ENCODE results near the gene ABL2.
A peak's percentile ranks its signal among the peaks of the same experiment; 100 is the strongest.

ABL2 gene

DNA sequence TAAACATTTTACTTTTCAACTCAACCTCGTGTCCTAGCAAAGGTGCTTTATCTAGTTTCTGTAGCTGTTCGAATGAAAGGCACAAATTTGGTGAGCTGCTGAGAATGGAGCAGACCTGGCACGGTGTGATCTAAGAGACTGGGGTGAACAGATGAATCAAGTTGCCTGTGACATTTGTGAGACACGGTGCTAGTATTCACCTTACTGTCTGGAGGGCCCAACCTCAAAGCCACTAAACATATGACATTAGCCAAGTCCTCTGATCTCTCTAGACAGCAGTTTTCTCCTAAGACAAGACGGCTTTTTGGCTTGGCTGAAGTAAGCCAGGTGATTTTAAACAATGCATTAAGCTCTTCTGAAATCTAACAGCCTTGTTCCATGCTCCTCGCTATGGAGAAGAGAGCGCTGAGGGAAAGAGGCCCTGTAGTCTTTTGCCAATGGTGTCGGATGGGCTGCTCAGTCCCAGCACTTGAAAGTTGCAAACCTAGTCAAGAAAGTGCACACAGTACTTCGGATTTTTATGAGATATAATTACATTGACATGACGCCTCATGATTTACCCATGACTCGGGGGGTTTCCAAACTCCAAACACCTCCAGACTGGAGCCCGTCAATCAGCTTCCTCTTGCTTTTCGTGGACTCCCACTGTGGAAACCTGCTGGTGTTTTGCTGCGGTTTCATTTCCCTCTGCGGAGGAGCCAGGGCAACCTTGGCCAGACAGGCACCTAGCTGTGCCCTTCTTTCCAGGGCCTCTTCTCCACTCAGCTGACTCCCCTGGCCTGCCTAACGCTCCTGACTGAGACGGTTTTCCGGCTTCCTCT, 148.4 kb downstream of the ABL2 start:
- no peak for DNase-seq (ENCODE audit: low read depth)
- TF ChIP-seq, protein P1, sequence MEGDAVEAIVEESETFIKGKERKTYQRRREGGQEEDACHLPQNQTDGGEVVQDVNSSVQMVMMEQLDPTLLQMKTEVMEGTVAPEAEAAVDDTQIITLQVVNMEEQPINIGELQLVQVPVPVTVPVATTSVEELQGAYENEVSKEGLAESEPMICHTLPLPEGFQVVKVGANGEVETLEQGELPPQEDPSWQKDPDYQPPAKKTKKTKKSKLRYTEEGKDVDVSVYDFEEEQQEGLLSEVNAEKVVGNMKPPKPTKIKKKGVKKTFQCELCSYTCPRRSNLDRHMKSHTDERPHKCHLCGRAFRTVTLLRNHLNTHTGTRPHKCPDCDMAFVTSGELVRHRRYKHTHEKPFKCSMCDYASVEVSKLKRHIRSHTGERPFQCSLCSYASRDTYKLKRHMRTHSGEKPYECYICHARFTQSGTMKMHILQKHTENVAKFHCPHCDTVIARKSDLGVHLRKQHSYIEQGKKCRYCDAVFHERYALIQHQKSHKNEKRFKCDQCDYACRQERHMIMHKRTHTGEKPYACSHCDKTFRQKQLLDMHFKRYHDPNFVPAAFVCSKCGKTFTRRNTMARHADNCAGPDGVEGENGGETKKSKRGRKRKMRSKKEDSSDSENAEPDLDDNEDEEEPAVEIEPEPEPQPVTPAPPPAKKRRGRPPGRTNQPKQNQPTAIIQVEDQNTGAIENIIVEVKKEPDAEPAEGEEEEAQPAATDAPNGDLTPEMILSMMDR (IDR thresholded peaks at IDR 0.05; ENCODE audit: low read length, missing control alignments): no peak
- peak overlapping the region; percentile 79 for H3K4me3 ChIP-seq (replicated peaks; ENCODE audit: low read depth, low read length)

DNA sequence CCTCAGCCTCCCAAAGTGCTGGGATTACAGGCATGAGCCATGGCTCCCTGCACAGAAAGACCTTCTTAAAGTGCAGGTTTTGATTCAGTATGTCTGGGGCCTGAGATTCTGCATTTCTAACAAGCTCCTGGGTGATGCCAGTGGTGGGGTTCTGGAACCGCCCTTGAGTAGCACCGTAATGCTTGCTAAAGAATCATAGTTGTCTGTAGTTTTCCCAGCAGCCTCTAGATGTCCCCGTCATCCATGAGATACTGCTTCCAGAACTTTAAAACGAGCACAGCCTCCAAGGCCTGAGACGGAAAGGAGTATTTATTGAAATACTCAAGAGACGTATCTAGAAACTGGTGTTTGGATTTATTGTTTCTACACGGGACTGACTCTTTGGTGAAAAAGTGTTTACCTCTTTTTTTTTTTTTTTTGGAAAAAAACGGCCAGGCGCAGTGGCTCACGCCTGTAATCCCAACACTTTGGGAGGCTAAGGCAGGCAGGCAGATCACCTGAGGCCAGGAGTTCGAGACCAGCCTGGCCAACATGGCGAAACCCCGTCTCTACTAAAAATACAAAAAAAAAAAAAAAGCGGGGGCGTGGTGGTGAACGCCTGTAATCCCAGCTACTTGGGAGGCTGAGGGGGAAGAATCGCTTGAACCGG, 150.2 kb downstream of the ABL2 start:
- peak; percentile 89 for DNase-seq (ENCODE audit: low read depth)
- H3K4me3 ChIP-seq (replicated peaks; ENCODE audit: low read depth, low read length): no peak overlapping the region
- TF ChIP-seq, protein P1 (IDR thresholded peaks at IDR 0.05; ENCODE audit: low read length, missing control alignments): peak; percentile 74

DNA sequence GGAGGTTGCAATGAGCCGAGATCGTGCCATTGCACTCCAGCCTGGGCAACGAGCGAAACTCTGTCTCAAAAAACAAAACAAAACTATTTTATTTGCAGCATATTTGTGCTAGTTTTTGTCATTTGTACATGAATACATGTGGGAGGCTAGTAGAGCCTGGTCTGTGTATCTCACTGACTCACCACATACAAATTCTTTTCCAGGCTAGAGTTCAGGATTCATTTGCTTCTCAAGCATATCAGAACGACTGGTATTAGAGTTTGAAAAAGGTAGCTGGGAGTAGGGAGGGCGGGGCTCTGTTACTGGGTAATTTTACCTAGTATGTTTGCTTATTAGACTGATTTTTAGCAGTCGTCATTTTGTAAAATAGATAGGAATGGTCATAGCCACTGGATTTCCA, 152.1 kb downstream of the ABL2 start:
- TF ChIP-seq, protein P1 (IDR thresholded peaks at IDR 0.05; ENCODE audit: low read length, missing control alignments): no peak
- peak; percentile 73 for DNase-seq (ENCODE audit: low read depth)
- H3K4me3 ChIP-seq (replicated peaks; ENCODE audit: low read depth, low read length): no peak overlapping the region

DNA sequence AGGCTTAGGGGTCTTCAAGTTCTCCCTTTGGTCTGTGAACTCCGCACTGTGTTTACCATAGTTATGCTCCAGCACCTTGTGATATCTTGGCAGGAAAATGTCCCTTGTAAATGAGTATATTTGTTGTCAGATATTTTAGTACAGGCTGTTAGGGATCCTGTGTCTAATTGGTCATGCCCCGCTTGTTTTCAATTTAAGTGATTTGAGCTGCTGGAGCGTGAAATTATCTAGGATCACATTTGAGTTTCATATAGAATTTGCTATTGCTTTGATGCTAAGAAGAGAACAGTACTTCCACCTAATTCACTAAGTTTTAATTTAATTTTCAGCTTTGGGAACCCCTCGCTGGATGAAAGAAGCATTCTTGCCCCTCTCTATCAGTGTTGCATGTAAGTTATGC, 163.0 kb downstream of the ABL2 start:
- TF ChIP-seq, protein P1 (IDR thresholded peaks at IDR 0.05; ENCODE audit: low read length, missing control alignments): no peak
- H3K4me3 ChIP-seq (replicated peaks; ENCODE audit: low read depth, low read length): no peak overlapping the region
- DNase-seq (ENCODE audit: low read depth): no peak

DNA sequence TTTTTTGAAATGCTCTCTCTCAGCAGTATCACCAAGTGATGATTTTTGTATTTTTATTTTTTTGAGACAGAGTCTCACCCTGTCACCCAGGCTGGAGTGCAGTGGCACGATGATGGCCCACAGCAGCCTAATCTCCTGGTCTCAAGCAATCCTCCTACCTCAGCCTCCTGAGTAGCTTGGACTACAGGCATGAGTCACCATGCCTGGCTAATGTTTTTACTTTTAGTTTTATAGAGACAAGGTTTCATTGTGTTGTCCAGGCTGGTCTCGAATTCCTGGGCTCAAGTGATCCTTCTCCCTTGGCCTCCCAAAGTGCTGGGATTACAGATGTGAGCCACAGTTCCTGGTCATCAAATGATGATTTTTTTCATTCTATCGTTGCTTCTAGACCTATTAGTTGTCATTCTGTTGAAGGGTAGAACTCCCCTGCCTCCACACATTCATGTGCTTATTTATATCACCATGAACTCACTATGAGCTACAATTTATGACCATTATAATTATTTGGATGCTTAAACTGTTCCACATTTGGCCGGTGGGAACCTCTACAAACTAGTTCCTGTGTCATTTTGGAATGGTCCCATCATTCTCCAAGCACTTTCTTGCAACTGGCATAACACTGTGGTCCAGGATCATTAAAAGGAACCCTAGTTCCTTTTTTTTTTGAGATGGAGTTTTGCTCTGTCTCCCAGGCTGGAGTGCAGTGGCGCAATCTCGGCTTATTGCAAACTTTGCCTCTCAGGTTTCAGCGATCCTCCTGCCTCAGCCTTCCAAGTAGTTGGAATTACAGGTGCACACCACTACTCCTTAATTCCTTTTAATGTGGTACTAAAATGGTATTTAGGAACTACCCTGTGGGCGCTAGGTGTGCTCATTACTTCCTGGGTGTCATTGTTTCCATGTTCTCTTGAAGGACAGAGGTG, 167.9 kb downstream of the ABL2 start:
- TF ChIP-seq, protein P1 (IDR thresholded peaks at IDR 0.05; ENCODE audit: low read length, missing control alignments): no peak
- no peak for DNase-seq (ENCODE audit: low read depth)
- H3K4me3 ChIP-seq (replicated peaks; ENCODE audit: low read depth, low read length): no peak overlapping the region

DNA sequence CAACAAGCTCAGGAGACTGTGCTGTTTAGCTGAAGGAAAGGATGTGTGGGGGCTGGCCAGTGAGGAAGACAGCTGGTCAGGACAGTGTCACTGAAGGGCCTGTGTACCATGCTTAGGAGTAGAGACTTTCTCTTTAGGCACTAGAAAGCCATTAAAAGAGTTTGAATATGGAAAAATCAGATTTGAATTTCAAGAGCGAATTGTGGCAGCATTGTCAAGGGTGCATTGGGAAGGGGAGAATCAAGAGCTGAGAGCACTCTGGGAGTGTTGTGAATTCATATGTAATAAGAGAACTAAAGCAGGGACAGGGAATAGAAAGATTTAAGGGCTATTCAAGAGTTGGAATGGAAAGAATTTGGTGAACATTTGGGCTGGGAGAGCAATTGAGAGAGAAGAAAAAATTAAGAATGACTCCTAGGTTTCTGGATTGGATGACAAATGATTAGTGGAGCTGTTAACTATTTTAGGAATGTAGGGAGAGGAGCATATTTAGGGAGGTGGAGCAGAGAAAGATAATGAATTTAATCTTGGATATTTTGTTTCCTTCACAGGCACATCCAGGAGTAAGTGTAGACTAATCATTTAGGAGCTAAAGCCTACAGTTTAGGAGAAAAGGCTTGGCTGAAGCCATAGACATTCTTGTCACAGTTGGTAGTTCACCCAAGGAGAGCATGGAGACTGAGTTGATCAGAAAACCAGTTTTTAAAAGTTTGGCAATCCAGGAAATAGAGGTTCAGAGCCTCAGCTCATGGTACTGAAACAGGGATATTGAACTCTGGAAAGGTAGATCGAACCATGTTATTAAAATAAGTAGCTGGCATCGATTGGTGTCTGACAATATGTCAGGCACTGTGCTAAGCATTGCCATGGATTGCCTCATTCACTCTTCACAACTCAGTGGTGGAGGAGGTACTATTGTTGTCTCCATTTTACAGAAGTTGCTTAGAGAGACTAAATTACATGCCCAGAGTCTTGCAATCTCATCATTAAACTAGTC, 170.7 kb downstream of the ABL2 start:
- TF ChIP-seq, protein P1 (IDR thresholded peaks at IDR 0.05; ENCODE audit: low read length, missing control alignments): no peak
- peak; percentile 36 for DNase-seq (ENCODE audit: low read depth)
- H3K4me3 ChIP-seq (replicated peaks; ENCODE audit: low read depth, low read length): no peak overlapping the region

All from fibroblast of pulmonary artery (primary cell).